NCI-H2171 treated with DMSO at 0.1 percent for 48 hours (cell line): ENCODE results near the gene FGFR3.

Experiments
- DNase-seq: peaks from one replicate; lab custom pipeline; 2025; lab: John Stamatoyannopoulos, UW

Gene FGFR3

DNA sequence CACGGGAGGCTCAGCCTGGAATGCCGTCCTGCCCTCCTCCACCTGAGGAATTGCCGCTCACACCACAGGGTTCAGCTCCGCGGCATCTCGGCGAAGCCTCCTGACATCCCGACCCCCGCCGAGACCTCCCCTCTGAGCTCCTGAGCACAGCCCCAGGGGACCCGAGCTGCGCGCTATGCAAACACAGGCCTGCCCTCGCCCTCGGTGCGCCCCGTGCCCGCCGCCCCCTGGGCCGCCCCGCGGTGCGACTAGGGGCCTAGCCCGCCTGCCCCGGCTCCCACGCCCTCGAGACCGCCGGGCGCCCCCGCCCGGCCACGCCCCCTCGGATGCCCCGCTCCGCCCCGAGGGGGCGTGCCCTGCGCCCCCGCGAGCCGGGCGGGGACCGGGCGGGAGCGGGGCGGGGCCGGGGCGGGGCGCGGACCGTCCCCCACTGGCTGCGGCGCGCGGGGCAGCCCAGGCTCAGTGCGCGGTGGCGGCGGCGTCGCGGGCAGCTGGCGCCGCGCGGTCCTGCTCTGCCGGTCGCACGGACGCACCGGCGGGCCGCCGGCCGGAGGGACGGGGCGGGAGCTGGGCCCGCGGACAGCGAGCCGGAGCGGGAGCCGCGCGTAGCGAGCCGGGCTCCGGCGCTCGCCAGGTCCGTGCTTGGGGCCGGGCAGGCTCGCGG lies at the start of gene FGFR3:
Gene FGFR3 (plus strand): TSS at position 462 of the 664 bp plus-strand sequence. CDS start 642 bp downstream, outside the sequence.
- peak; percentile 50 for DNase-seq

DNA sequence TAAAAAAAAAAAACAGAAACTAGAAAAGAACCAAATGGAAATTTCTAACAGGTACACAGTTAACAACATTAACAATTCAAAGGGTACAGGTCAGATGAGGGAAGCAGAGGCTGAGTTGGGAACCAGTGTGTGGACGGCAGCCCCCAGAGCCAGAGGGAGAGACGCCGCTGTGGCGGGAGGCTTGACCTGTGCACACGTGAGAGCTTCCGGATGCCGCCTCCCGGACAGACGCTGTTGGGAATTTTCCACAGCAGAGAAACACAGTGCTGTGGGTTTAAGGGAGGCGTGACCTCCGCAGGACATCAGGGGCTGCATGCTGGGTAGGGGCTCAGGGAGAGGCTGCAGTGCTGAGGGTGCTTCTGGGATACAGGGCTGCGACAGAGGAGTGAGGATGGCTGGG lies 49.5 kb upstream of the FGFR3 start:
- DNase-seq: no peak

DNA sequence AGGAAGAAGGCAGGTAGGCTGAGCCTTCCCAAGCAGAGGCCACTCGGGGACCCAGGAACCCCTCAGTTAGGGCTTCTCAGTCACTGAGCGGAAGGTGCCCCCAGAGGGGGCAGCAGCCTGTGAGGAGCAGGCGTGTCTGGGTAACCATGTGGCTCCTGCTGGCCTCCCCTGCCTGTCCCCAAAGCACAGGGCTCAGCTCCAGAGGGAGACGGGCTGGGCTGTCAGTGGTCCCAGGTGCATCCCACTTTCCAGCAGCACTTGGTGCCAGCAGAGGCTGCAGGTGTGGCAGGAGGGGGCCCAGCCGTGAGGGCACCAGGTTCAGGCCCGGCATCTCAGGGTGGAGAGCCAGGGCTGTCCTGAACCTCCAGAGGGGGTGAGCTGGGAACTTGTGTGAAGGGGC lies 49.1 kb upstream of the FGFR3 start:
- DNase-seq: no peak

DNA sequence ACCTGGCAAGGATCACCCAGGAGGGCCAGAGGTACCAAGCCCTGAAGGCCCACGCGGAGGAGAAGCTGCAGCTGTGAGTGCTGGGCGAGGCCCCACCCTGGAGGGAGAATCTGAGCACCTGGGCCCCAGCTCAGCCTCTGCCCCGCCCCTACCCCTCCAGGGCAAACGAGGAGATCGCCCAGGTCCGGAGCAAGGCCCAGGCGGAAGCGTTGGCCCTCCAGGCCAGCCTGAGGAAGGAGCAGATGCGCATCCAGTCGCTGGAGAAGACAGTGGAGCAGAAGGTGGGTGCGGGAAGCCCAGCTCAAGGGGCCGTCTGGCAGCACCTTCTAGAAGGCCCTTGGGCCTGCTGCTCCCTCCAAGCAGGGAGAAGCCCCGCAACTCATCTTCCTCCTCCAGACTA lies 48.5 kb upstream of the FGFR3 start:
- DNase-seq: no peak

DNA sequence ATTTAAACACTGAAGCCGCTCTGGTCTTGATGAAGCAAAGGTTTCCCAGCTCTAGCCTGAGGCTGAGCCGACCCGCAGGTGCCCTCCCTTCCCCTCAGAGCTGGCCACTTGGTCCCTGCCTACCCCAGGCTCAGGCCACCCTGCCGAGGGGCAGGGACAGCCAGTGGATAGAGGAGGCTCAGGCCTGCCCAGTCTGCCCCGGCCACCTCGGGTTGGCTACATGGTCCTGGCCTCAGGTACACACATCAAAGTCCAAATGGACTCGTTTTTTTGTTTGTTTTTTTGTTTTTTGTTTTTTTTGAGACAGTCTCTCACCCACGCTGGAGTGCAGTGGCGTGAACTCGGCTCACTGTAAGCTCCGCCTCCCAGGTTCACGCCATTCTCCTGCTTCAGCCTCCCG lies 47.9 kb upstream of the FGFR3 start:
- DNase-seq: no peak

DNA sequence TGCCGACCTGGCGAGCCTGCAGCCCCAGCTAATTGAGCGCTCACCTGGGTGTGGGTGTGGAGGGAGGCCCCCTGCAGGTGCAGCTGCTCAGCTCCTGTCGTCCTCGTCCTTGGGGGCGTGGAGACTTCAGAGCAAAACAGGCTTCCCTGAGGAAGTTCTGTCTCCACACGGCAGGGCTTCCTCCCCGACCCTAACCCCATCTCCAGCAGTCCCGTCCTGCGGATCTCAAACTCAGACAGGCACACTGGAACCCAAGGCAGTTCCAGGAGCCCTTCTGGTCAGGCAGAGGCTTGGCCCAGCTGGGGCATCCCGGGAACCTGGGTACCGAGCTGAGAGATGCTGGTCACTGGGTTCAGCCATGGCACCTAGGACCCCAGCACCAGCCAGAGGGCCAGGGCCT lies 47.4 kb upstream of the FGFR3 start:
- DNase-seq: no peak

DNA sequence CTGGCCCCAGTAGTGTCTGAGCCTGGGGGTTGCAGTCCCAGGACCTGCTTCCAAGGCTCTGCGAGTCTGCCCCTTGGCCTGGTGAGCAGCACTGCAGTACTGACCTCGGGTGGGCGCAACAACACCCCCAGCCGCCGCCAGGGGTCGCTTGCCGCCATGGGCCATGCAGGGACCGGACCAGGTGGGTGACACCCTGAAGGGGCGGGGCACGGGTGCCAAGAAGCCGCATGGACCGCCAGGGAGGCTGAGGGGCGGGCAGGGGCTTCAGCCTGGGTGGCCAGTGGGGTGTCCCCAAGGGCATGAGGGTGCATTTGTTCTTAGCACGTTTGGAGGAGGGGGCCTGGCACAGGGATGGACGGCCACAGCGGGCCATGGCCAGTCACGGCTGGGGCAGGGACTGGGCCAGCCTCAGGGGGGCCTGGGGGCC lies 46.8 kb upstream of the FGFR3 start:
- peak; percentile 16 for DNase-seq

DNA sequence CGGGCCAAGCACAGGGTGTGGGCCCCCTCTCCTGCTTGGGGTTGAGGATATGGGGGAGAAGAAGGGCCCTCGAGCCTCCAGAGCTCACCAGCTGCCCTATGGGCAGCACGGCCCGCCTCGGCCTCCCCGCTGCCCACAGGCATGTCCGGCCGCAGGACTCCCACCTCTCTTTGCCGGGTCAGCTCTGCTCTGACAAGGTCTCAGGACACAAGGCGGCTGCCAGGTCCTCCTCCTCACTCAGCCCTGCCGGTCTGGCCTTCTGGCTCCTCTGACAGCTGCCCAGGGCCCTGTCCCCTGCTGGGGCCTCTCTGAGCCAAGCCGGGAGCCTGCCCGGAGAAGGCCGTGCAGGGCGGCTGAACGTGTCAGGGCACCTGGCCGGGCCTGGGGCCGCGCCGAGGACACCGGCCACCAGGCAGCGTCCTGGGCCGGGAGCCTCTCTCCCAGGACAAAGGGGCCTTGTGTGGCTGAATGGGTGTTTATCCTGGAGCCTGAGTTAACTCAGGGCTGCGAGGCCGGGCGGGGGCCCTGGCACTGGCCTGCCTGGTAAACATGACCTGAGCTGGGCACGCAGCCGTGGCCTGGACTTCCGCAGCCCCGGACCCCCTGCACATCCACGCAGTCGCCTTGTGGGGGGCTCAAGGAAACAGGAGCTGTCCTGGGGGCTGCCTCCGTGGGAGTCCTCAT lies 46.0 kb upstream of the FGFR3 start:
- DNase-seq: no peak

DNA sequence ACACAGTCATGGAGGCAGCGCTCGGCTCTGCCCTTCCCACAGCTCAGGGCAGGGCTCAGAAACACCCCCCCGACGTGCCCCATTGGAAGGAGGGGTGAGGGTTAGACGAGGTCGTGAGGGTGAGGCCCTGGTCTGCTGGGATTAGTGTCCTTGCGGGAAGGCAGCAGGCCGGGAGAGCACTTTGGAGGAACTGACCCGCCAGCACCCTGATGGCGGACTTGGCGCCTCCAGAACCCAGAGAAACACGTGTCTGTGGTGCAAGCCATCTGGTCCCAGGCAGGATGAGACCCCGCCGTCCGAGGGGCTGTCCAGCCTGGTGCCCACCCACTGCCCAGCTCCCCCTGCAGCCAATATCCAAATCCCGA lies 45.5 kb upstream of the FGFR3 start:
- DNase-seq: no peak

DNA sequence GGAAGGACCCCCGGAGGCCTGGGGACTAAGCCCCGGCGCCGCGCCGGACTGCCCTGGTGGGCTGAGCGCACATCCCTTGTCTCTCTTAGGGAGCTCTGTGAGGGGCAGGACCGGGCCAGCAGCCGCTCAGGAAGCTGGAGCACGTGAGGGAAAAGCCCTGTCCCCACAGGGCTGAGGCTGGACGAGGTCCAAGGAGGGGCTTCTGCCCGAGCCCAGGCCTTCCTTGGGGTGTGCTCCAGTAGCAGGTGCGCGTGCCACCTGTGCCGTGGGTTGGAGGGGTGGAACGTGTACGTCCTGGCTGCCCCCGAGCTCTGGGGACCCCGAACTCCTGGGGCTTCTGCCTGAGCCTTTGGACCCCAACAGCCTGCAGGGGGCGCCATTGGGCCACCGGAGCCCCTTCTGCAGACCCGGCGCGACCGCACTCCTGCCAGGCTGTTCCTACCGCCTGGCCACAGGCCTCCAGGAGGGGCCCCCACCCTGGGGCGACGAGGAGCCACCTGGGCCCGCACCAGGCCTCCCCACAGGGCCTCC lies 44.6 kb upstream of the FGFR3 start:
- DNase-seq: peak; percentile 71

DNA sequence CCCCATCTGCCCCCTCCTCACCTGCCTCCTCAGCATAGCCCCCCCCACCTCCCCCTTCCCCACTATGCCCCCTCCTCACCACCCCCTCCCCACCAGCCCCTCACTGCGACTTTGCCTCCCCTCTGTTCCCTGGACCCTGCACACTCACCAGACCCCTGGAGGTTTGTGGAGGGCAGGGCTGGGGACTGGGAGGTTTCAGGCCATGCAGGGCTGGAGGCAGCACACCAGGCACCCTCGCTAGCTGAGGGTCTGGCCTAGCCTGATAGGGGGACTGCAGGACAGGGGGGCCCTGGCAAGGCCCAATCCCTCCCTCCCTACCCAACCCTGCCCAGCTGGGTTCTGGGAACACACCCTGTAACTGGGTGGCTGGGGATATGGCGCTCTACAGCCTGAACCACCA lies 43.7 kb upstream of the FGFR3 start:
- no peak for DNase-seq

DNA sequence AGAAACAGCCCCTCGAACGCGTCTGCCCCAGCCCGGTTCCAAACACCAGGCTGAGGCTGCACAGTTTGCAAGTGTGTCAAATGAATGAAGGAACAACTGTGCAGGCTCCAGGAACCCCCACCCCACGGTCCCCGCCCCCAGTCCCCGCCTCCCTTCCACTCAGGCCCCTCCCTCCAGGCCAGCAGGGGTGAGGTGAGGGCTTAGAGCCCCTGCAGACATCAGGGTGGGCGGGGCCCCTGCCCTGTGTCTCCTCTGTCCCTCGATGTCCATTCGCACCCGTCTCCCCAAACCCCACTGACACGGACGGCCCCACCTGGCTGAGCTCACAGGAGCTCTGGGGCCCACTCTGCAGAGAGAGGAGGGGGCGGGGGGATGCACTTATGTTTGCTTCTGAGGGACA lies 43.3 kb upstream of the FGFR3 start:
- no peak for DNase-seq

DNA sequence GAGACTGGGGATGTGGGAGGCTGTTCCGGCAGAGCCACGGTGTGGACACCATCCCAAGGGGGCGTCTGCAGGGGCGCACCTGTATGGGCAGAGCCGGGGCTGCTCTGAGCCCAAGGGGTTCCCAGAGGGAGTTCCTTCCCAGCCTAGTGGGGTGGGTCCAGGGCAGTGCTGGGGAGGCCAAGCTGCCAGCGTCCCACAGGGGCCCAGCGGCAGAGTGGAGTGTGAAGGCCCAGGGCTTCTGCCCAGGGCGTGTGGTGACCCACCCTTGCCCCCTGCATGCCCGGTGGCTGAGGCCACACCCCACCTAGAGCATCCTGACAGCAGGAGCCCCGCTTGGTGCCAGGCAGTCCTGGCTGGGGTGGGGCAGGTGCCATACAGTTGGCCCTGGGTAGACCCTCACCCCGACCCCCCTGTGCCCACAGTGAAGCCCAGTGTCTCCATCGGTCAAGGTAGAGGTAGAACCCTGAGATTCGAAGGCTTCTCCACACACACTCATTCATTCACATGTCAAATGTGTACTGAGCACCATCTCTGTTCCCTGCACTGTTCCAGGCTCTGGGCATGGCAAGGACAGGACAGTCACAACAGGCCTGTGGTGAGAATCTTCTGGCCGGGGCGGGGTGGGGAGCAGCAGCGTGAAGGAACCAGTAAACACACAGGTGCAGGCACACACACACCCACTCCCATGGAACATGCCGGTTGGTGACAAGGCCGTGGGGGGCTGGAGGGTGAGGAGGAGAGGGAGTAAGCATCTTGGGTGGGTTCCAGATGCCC lies 42.5 kb upstream of the FGFR3 start:
- no peak for DNase-seq

DNA sequence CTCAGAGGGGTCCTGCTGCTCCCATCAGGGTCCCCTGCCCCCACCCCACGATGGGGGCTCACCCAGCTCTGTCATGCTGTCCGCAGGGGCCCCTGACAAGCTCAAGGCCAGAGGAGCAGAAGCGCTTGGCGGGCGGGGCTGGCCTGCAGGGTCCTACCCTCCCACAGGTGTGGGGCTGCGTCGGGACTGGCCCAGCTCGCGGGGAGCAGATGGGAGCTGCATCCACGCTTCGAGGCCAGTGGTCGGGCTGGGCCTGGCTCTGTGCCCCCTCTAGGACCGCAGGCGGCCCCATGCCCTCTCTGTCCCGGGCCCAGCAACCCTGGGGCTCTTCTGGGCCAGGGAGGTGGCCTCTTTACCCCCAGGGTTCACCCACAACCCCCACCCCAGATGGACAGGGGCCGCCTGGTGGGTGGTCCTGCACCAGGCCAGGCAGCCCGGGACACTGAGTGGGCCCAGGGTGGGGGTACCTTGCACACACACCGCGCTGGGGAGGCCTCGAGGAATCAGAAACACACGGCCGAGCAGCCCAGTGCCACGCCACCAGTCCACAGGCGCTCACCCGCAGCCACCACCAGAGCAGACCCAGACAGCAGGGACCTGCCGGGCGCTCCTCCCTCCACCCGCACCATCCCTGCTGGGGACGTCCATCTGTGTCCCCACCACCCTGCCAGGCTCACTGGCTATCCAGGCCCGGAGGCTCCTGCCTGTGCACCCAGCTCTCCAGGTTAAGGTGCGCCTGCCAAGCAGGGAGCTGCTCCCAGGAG lies 41.8 kb upstream of the FGFR3 start:
- DNase-seq: no peak

DNA sequence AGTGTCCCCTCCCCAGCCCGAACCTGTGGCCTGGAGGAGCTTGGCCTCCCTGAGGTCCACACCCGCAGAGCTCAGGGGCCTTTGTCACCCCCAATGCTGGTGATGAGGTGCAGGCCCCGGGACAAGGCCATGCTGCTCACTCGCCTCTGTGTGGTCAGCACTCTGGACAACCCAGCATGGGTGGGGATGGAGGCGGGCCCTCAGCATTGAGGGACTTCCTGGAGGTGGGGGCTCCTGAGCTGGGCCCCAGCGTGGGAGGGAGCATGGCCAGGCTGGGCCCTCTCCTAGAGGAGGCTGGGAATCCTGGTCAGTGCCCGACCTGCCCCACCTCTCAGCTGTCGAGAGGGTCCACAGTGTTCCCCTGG lies 41.2 kb upstream of the FGFR3 start:
- DNase-seq: no peak

DNA sequence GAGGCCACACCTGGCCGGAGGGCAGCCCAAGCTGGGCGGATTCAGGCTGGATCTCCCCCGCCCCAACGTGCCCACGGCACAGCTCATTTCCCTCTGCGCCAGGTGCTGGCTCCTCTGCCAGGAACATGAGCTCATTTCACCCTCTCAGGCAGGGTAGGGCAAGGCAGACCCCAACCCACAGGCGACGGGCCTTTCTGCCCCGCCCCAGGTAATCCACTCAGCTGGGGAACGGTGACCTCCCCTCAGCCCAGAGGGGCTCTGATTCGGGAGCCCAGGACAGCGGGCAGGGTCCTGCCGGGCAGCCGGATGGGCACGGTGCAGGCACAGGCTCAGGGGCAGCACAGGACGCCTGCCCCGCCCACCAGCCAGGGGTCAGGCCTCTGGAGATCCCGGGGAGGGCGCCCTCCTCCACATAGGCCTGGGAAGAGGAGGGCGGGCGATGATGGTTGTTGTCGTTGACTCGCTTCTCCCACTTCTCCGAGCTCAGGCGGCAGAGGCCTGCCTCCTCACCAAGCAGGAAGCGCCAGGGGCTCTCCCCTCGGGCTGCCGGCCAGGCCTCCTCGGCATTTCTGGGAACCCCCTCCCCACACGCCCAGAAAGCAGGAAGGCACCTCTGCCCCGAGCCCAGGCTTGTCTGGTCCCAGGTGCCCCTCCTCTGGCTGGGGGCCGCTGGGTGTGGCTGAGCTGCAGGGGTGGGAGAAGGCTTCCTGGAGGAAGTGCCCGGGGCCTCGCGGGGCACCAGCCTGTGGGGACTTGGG lies 40.6 kb upstream of the FGFR3 start:
- DNase-seq: peak; percentile 35

DNA sequence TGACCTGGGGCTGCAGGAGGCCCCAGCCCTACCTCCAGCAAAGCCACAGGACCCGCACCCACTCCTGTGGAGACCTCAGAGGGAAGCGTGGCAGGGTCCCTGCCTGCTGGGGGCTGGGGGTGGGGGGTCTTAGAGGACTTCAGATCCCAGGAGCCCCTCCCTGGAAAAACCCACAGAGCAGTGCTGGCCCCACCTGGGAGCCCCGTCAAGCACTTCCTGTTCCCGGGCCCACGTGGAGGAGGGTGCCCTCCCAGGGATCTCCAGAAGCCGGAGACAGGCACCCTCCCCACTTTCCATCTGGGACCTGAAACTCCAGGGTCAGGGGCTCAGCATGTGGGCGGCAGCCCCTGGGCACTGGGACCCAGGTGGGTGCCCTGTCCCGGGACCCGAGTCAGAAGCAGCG lies 39.8 kb upstream of the FGFR3 start:
- no peak for DNase-seq

DNA sequence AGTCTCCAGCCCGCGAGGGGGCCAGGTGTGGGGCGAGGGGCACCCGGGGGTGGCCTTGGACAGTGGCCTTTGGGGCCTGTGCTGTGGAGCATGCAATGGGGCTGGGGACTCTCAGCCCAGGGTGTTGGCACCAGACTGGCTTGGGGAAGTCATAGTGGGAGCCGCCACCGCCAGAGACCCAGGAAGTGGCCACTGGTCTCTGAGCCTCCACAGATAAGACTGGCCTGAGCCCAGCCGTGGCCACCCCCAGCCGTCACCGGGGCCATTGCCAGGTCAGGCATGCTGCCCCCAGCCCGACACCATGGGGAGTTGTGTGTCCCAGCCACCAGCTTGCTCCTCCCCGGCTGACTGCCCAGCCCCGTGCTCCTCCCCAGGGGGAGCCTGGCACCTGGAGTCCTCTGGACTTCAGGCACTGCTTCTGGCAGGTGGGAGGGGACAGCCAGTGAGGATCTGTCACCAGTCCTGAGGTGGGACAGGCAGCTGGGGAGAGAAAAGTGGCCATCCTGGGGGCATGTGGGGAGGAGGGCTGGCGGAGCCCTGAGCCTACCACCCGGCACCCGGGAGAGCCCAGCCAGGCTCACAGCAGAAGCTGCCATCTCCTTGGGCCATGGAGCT lies 39.3 kb upstream of the FGFR3 start:
- no peak for DNase-seq

DNA sequence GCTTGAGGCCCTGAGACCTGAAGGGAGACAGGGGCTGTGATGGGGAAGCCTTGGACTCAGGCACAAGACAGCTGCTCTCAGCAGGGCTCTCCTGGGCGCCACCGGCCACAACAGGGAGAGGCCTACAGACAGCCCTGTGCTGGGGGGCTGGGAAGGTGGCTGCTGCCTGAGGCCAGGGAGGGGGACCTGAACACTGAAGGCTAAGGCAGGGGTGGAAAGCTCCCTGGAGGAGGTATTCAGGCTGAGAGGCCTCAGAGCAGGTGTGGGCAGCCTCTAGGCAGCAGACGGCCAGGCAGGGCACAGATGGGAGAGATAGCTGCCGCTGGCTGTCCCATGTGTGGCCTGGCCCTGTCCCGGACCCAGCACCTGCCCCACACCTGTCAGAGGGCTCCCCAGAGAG lies 38.8 kb upstream of the FGFR3 start:
- peak; percentile 86 for DNase-seq

DNA sequence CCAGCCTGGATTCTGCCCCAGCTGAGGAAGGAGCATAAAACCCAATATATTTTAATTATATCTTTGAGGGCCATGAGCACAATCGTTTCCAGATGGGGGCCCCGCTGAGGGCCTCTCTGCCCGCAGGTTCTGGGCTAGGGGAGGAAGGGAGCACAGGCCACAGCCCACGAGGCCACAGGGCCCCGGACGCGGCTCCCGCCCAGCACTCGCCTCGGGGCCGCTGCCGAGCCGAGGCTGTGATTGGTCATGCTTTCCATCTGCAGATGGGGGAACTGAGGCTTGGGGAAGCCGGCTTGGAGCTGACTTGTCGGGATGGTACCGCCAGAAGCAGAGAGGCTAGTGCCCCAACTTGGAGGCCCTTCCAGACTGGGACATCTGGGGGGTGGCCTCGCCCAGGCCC lies 37.8 kb upstream of the FGFR3 start:
- DNase-seq: no peak

DNA sequence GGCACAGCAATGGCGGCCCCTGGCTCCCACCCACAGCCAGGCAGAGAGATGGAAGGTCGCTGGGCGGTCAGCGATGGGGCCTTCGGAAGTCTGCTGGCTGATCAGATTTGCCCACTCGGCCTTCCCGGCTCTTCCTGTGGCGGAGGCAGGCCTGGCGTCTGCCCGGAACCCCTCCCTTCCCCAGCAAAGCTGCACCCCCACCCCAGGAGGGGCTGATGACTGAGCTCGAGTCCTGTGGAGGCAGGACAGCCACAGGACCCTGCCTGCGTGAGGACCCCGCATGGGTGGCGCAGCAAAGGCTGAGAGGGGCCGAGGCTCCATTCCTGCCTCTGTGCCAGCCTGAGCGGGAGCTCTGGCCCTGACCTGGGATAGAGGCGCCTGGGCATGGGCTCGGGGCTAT lies 37.0 kb upstream of the FGFR3 start:
- DNase-seq: no peak
